Heart right ventricle (tissue), 16 donors: ENCODE measurements around the gene CRYBG1. TPM values are rescaled to one million over a fixed set of nuclear protein-coding genes. Genes with fewer than 3 reads are reported as not detected.
A peak's percentile ranks its signal among the peaks of the same experiment; 100 is the strongest.

Source experiments
- ATAC-seq, 8 donors: fragments of 200-7000 bp; cut with Tn5 transposase; one replicate each; pipeline ENCODE4 v1.9.1; 2020; ENCODE audit warnings: mild to moderate bottlenecking in 8 of 8, moderate library complexity in 8 of 8, moderate number of reproducible peaks in 1 of 8
- DNase-seq, 2 donors: peaks; one replicate each; pipeline ENCODE4 v3.0.0-alpha.2; 2020
- H3K27ac ChIP-seq, 10 donors: fragments of 200-600 bp; sonication (generic) in 2 of 10; one replicate each; pipeline versions ENCODE4 v1.5.0 to v1.8.0; 2020 to 2022; ENCODE audit warnings: mild to moderate bottlenecking in 3 of 10
- H3K27me3 ChIP-seq, 7 donors: fragments of 200-600 bp; one replicate each; pipeline ENCODE4 v1.8.0; 2021 to 2022; ENCODE audit warnings: mild to moderate bottlenecking in 2 of 7
- H3K36me3 ChIP-seq, 9 donors: fragments of 200-600 bp; sonication (generic) in 1 of 9; one replicate each; pipeline versions ENCODE4 v1.5.0 to v1.8.0; 2020 to 2022; ENCODE audit warnings: mild to moderate bottlenecking in 2 of 9
- H3K4me1 ChIP-seq, 9 donors: fragments of 200-600 bp; sonication (generic) in 1 of 9; one replicate each; pipeline versions ENCODE4 v1.5.0 to v1.8.0; 2020 to 2022; ENCODE audit warnings: mild to moderate bottlenecking in 4 of 9
- H3K4me3 ChIP-seq, 10 donors: fragments of 200-600 bp; sonication (generic) in 2 of 10; one replicate each; pipeline versions ENCODE4 v1.5.0 to v1.8.0; 2020 to 2022; ENCODE audit warnings: mild to moderate bottlenecking in 7 of 10, moderate library complexity in 2 of 10
- H3K9me3 ChIP-seq, 11 donors: fragments of 200-600 bp in 10 of 11; sonication (generic) in 2 of 11; one replicate each; pipeline versions ENCODE4 v1.5.0 to v1.8.0; 2013 to 2022; ENCODE audit warnings: mild to moderate bottlenecking in 2 of 11, control low read depth in 1 of 11, moderate library complexity in 1 of 11
- WGBS, 2 donors: extraction: QIAGEN DNeasy Blood & Tissue Kit; methylation state at CpG; one replicate each; pipeline ENCODE4 v1.1.7; 2013; ENCODE audit warnings: inconsistent platforms in 1 of 2; 5-methylcytosine and 5-hydroxymethylcytosine counted together
- intact Hi-C, 10 donors: fragments of 100-400 bp; cut with DNase I; formaldehyde crosslinking; loops; one replicate each; pipeline versions ENCODE4 v1.11.1 to v1.14.2; 2022
- polyA plus RNA-seq, 2 donors: library from polyadenylated mRNA; stranded (reverse); fragments of 200-250 nt; gene quantifications; one replicate each; pipeline ENCODE4 v1.2.3, GENCODE V29; 2013
- total RNA-seq, 10 donors: library from RNA; stranded (reverse); fragmentation: NEBNext Ultra II Directional in 3 of 10; extraction: Animal tissue kit (Norgen Biotek cat#: 25700) in 3 of 10; gene quantifications; one replicate each; pipeline versions ENCODE4 v1.2.1 to v1.2.4, GENCODE V29; 2021 to 2023
- TF ChIP-seq, protein P1 (sequence below), 9 donors: fragments of 200-600 bp; sonication (generic) in 2 of 9; IDR thresholded peaks; one replicate each; pipeline versions ENCODE4 v1.5.0 to v1.8.0; 2021 to 2022; ENCODE audit warnings: antibody characterized with exemption in 9 of 9, mild to moderate bottlenecking in 5 of 9, moderate library complexity in 1 of 9
- donor health status: Arrhythmogenic right ventricular cardiomyopathy.
- donor health status: ischemic (EF 13 %, LVEDD 7.1; RV severe dilation, severe dysfunction).
- donor health status: healthy with polysubstance abuse.
- donor health status: DM: no; HTN: yes; CAD: no.
- donor health status: DM: no; HTN: no; CAD: no.
- donor health status: ischemic (EF 25% LVEDD 6.9; RV normal size, moderate dysfunction).
- donor health status: ischemic (EF 25% LVEDD 5.7; RV mildly dilated, moderate dysfunction).
- donor health status: healthy.
- donor health status: DM: yes; HTN: yes; CAD: no.
- donor health status: Ischemic cardiomyopathy.
- donor health status: ischemic (EF 35%, LVEDD 5.7; RV mildly dilated, moderate dysfunction).
- donor health status: nonischemic (EF 11% LVEDD 7.7; RV severe dilation, severe dysfunction).
- donor health status: DM: yes; HTN: yes; CAD: no.
- donor health status: PGD.
- donor health status: ischemic (EF 29% LVEDD 5.4; RV normal size, mild dysfunction).
- donor health status: nonischemic (EF 23%, LVEDD 6.1; RV moderate dilation, normal function).

The CRYBG1 gene
- total and polyA plus RNA-seq, 12 donors: 0.64 to 9.4 (median 1.5) TPM

DNA sequence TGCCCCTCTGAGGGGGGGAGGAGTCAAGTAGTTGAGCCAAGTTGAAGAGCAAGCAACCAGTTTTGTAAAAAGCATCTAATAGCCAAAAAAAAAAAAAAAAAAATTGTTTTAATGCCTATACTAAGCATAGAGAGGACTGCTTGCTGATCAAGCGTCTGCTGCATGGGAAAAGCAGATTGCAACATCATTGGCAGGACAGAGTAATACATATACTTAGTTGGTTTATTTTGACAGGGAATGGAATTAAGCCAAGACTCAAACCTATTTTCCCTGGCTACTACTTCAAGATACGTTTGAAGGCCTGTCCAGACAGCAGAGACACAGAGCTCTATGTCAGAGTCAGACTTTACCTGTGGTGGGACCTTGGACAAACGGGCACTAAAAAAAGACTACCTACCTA lies 148.3 kb downstream of the CRYBG1 start:
- TF ChIP-seq, protein P1, sequence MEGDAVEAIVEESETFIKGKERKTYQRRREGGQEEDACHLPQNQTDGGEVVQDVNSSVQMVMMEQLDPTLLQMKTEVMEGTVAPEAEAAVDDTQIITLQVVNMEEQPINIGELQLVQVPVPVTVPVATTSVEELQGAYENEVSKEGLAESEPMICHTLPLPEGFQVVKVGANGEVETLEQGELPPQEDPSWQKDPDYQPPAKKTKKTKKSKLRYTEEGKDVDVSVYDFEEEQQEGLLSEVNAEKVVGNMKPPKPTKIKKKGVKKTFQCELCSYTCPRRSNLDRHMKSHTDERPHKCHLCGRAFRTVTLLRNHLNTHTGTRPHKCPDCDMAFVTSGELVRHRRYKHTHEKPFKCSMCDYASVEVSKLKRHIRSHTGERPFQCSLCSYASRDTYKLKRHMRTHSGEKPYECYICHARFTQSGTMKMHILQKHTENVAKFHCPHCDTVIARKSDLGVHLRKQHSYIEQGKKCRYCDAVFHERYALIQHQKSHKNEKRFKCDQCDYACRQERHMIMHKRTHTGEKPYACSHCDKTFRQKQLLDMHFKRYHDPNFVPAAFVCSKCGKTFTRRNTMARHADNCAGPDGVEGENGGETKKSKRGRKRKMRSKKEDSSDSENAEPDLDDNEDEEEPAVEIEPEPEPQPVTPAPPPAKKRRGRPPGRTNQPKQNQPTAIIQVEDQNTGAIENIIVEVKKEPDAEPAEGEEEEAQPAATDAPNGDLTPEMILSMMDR (IDR thresholded peaks at IDR 0.05): no peak
- no peak overlapping the region for H3K27ac ChIP-seq
- DNase-seq: no peak
- no peak for ATAC-seq
- no peaks in the 10 kb centered on the region for H3K9me3 ChIP-seq
- H3K4me3 ChIP-seq: no peak overlapping the region
- H3K27me3 ChIP-seq: peaks cover 0 to 72% (median 53%) of the 10 kb centered on the region in 7 donors
- 73 to 84% methylated on average over 3 of the region's 3 CpGs for WGBS, 2 donors
- intact Hi-C loops: no loop called here
- H3K4me1 ChIP-seq: peaks cover 7 to 46% (median 25%) of the 10 kb centered on the region in 9 donors
- no peaks in the 10 kb centered on the region for H3K36me3 ChIP-seq

DNA sequence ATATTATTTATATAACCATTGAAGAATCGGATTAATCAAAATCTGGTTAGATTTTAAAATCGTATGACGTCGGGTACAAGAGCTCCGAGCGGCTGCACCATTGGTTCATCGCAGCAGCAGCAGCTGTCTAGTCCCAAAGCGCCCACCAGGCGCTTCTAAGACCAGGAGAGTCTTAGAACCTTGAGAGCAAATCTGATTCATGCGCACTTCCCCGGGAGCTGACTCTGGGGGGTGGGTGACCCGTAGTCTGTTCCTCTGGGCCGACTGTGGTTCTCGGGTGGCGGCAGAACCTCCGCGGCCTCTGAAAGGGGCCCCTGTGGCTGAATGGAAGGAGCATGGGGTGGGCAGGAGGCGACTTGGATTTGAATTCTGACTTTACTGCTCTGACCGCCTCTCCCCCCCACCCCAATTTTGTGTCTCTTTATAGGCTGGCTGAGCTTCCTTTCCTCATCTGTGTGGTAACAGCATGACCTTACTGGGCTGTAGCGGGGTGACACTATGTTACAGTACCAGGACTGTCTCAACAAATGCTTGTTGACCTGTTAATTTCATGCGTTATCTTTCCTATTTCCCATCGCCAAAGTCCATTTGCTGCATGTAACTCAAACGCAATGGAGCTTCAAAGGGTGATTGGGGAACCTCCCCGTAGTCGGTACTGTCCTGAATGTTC lies 149.0 kb downstream of the CRYBG1 start:
- TF ChIP-seq, protein P1 (IDR thresholded peaks at IDR 0.05): peak in 1 of 9 donors; percentile 17
- no peak for DNase-seq
- Histone ChIP-seq H3K36me3 (no peaks in the 10 kb centered on the region), H3K27me3 (peaks cover 0 to 72% (median 53%) of the 10 kb centered on the region in 7 donors), H3K9me3 (no peaks in the 10 kb centered on the region), H3K27ac (peak overlapping the region in 1 of 10 donors; percentile 31), H3K4me3 (peak overlapping the region in 5 of 10 donors; percentile 70 to 93 (median 86)), H3K4me1 (peaks cover 7 to 53% (median 25%) of the 10 kb centered on the region in 9 donors)
- intact Hi-C loops: loop anchor here in 1 of 10 donors (10.0 kb wide), 1 partner anchor 65 kb away; no protein-coding TSS in a partner anchor
- ATAC-seq: no peak
- WGBS, 2 donors: 37 to 40% methylated on average over 25 of the region's 25 CpGs

DNA sequence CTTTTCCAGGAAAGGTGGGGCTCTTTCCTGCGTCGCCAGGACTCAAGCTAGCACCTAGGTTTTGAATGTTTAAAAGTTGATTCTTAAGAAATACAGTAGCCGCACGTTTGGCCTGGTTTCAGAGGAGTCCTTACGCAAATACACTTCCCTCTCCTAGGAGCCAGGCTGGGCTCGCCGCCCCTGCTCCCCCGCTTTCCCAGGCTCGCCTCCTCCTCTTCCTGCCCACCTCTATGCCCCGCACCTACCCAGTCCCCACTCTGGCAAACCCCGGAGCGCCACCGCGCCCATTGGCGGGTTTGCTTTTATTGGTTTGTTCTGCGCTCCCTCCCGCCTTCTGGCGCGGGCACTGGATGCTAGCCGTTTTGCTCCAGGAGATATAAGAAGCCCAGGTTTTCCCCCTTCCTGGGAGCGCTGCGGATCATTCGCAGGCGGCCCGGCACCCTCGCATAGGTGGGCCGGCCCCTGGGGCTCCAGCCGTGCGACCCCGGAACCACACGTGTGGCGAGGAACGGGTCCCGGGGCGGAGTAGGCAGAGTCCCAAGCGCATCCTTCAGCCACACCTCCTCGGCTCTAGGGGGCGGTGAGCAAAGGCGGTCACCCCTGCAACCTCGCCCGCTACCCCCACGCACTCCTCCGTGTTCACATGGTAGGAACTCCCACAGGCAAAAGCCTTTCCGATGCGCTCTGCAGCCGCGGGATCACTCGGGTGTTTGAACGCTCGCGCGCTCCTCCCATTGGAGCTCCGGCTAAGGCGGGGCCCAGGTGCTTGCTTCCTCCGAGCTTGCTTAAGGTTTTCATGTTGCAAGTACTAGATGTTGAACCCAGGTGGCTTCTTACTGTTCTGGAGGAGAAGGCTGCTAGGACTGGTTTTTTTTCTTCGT lies 149.8 kb downstream of the CRYBG1 start:
- H3K4me1 ChIP-seq: peaks cover 7 to 61% (median 25%) of the 10 kb centered on the region in 9 donors
- 1% methylated on average over 56 of the region's 56 CpGs for WGBS, 2 donors
- peaks cover 0 to 71% (median 53%) of the 10 kb centered on the region in 7 donors for H3K27me3 ChIP-seq
- TF ChIP-seq, protein P1 (IDR thresholded peaks at IDR 0.05): no peak
- H3K9me3 ChIP-seq: no peaks in the 10 kb centered on the region
- intact Hi-C loops: loop anchor here in 1 of 10 donors (10.0 kb wide), 1 partner anchor 66 kb away; no protein-coding TSS in a partner anchor
- peak overlapping the region; percentile 14 to 93 (median 55) for H3K4me3 ChIP-seq
- no peaks in the 10 kb centered on the region for H3K36me3 ChIP-seq
- DNase-seq (peak; percentile 28 to 38), ATAC-seq (peak in 7 of 8 donors; percentile 17 to 55 (median 41))
- H3K27ac ChIP-seq: peak overlapping the region in 1 of 10 donors; percentile 31
